Measurements from ENCODE around the gene MYO15A. TPM values are rescaled to one million over a fixed set of nuclear protein-coding genes. Genes with fewer than 3 reads are reported as not detected.

MYO15A gene
- total RNA-seq, 2 donors from 2014 or later: 1.7 to 2.4 TPM

GRCh38 chr17:18226284-18226945 lies 117.9 kb downstream of the MYO15A start:
- DNase-seq: no peak
- Mint-ChIP-seq H3K4me3 (peak overlapping the region; percentile 95), H3K36me3 (ENCODE audit: low read depth) (peaks cover 2% of the 10 kb centered on the region), H3K27ac (peak overlapping the region; percentile 94), H3K4me1 (peaks cover 22% of the 10 kb centered on the region), H3K9me3 (no peaks in the 10 kb centered on the region), H3K27me3 (ENCODE audit: insufficient read depth) (no peaks in the 10 kb centered on the region)
- peaks cover 3% of the 10 kb centered on the region for H3K36me3 ChIP-seq (ENCODE audit: control insufficient read depth, insufficient read depth, low read length)
- no peak for TF ChIP-seq CTCF (conservative IDR thresholded peaks at IDR 0.05)
- H3K27me3 ChIP-seq (ENCODE audit: control insufficient read depth, insufficient read depth, low read length, poor library complexity, severe bottlenecking): no peaks in the 10 kb centered on the region
- no peak overlapping the region for H3K27ac ChIP-seq (ENCODE audit: low read depth, low read length)
- peak overlapping the region; percentile 97 for H3K4me3 ChIP-seq (ENCODE audit: low read length)
- 29 to 36% methylated on average over 7 to 16 of the region's 16 CpGs for WGBS, 2 experiments (ENCODE audit: insufficient coverage in 1 of 2, insufficient read length in 1 of 2)
- peaks cover 5% of the 10 kb centered on the region for H3K4me1 ChIP-seq (ENCODE audit: control insufficient read depth, insufficient read depth, low read length)
- H3K9me3 ChIP-seq (ENCODE audit: control insufficient read depth, low read length): no peaks in the 10 kb centered on the region
- H3K9ac ChIP-seq (ENCODE audit: extremely low read depth, low read length, poor library complexity, severe bottlenecking): peak overlapping the region; percentile 74

GRCh38 chr17:18227635-18228034 lies 119.1 kb downstream of the MYO15A start:
- peaks cover 5% of the 10 kb centered on the region for H3K4me1 ChIP-seq (ENCODE audit: control insufficient read depth, insufficient read depth, low read length)
- Mint-ChIP-seq H3K4me1 (peaks cover 22% of the 10 kb centered on the region), H3K27me3 (ENCODE audit: insufficient read depth) (no peaks in the 10 kb centered on the region), H3K36me3 (ENCODE audit: low read depth) (peaks cover 2% of the 10 kb centered on the region), H3K27ac (peak overlapping the region; percentile 77), H3K4me3 (no peak overlapping the region), H3K9me3 (no peaks in the 10 kb centered on the region)
- no peak for TF ChIP-seq CTCF (conservative IDR thresholded peaks at IDR 0.05)
- no peak overlapping the region for H3K27ac ChIP-seq (ENCODE audit: low read depth, low read length)
- no peaks in the 10 kb centered on the region for H3K27me3 ChIP-seq (ENCODE audit: control insufficient read depth, insufficient read depth, low read length, poor library complexity, severe bottlenecking)
- no peak overlapping the region for H3K9ac ChIP-seq (ENCODE audit: extremely low read depth, low read length, poor library complexity, severe bottlenecking)
- DNase-seq: no peak
- 95 to 100% methylated on average over 2 to 5 of the region's 5 CpGs for WGBS, 2 experiments (ENCODE audit: insufficient coverage in 1 of 2, insufficient read length in 1 of 2)
- no peak overlapping the region for H3K4me3 ChIP-seq (ENCODE audit: low read length)
- H3K9me3 ChIP-seq (ENCODE audit: control insufficient read depth, low read length): no peaks in the 10 kb centered on the region
- peaks cover 13% of the 10 kb centered on the region for H3K36me3 ChIP-seq (ENCODE audit: control insufficient read depth, insufficient read depth, low read length)

GRCh38 chr17:18228176-18228682 lies 119.7 kb downstream of the MYO15A start:
- Mint-ChIP-seq H3K9me3 (no peaks in the 10 kb centered on the region), H3K27me3 (ENCODE audit: insufficient read depth) (no peaks in the 10 kb centered on the region), H3K4me3 (no peak overlapping the region), H3K4me1 (peaks cover 22% of the 10 kb centered on the region), H3K27ac (peak overlapping the region; percentile 77), H3K36me3 (ENCODE audit: low read depth) (peaks cover 2% of the 10 kb centered on the region)
- no peaks in the 10 kb centered on the region for H3K9me3 ChIP-seq (ENCODE audit: control insufficient read depth, low read length)
- no peak overlapping the region for H3K4me3 ChIP-seq (ENCODE audit: low read length)
- 93 to 95% methylated on average over 10 of the region's 10 CpGs for WGBS, 2 experiments (ENCODE audit: insufficient coverage in 1 of 2, insufficient read length in 1 of 2)
- H3K4me1 ChIP-seq (ENCODE audit: control insufficient read depth, insufficient read depth, low read length): peaks cover 5% of the 10 kb centered on the region
- peaks cover 19% of the 10 kb centered on the region for H3K36me3 ChIP-seq (ENCODE audit: control insufficient read depth, insufficient read depth, low read length)
- no peaks in the 10 kb centered on the region for H3K27me3 ChIP-seq (ENCODE audit: control insufficient read depth, insufficient read depth, low read length, poor library complexity, severe bottlenecking)
- TF ChIP-seq CTCF (conservative IDR thresholded peaks at IDR 0.05): no peak
- DNase-seq: no peak
- H3K27ac ChIP-seq (ENCODE audit: low read depth, low read length): no peak overlapping the region
- H3K9ac ChIP-seq (ENCODE audit: extremely low read depth, low read length, poor library complexity, severe bottlenecking): no peak overlapping the region

Data from endodermal cell (in vitro differentiated cells).